Panc1 (cell line): ENCODE measurements around the gene MRPL3.

Experiments
- POLR2AphosphoS5 ChIP-seq: IDR thresholded peaks from 2 replicates; pipeline ENCODE4 v1.6.1; 2012; ENCODE audit warnings: mild to moderate bottlenecking, low read depth, low read length, moderate library complexity
- TF ChIP-seq, protein P1 (sequence below): fragments of 450-650 bp; IDR thresholded peaks from 2 replicates; pipeline ENCODE4 v1.5.1; 2017; ENCODE audit warnings: mild to moderate bottlenecking

DNA sequence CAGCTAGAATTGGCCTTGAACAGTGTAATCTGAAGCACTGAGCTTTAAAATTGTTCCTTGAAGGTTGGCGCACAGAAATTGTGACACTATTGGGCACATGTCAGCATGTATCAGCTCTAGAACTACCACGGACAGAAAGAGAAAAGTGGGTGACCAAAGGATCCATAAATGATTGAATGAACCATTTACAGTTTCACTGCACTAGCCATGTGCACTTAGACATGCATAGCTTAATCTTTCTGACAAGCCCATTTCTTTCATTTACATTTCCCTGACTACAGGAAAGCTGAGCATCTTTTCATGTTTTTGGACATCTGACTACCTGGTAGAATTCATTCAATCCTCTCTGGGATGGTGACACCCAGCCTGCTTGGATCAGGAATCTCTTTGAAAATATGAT is 85.0 kb downstream of the MRPL3 start:
- TF ChIP-seq, protein P1, sequence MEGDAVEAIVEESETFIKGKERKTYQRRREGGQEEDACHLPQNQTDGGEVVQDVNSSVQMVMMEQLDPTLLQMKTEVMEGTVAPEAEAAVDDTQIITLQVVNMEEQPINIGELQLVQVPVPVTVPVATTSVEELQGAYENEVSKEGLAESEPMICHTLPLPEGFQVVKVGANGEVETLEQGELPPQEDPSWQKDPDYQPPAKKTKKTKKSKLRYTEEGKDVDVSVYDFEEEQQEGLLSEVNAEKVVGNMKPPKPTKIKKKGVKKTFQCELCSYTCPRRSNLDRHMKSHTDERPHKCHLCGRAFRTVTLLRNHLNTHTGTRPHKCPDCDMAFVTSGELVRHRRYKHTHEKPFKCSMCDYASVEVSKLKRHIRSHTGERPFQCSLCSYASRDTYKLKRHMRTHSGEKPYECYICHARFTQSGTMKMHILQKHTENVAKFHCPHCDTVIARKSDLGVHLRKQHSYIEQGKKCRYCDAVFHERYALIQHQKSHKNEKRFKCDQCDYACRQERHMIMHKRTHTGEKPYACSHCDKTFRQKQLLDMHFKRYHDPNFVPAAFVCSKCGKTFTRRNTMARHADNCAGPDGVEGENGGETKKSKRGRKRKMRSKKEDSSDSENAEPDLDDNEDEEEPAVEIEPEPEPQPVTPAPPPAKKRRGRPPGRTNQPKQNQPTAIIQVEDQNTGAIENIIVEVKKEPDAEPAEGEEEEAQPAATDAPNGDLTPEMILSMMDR = no peak
- TF ChIP-seq POLR2AphosphoS5 = no peak
